ENCODE data around the gene KCNC1. TPM values are rescaled to one million over a fixed set of nuclear protein-coding genes. Genes with fewer than 3 reads are reported as not detected.

The KCNC1 gene
- total RNA-seq, 1 experiment from 2014 or later: 0.37 TPM

GRCh38 chr11:17734986-17735817 is 621 bp downstream of the KCNC1 start:
- in situ Hi-C loops (cut with HindIII; ENCODE audit: low sequenced_read_pairs): loop anchor here (25.0 kb wide), 1 partner anchor 252 kb away; no protein-coding TSS in a partner anchor
- peak; percentile 58 for DNase-seq (ENCODE audit: low spot score)

- peak; percentile 18 for DNase-seq (ENCODE audit: low spot score)
- in situ Hi-C loops (cut with HindIII; ENCODE audit: low sequenced_read_pairs): loop anchor here (25.0 kb wide), 1 partner anchor 251 kb away; no protein-coding TSS in a partner anchor
Measured at GRCh38 chr11:17735818-17736578, 1.4 kb downstream of the KCNC1 start.

- in situ Hi-C loops (cut with HindIII; ENCODE audit: low sequenced_read_pairs): loop anchor here (25.0 kb wide), 1 partner anchor 251 kb away; no protein-coding TSS in a partner anchor
- DNase-seq (ENCODE audit: low spot score): peak; percentile 38
Measured at GRCh38 chr11:17736579-17736893, 2.0 kb downstream of the KCNC1 start.

- in situ Hi-C loops (cut with HindIII; ENCODE audit: low sequenced_read_pairs): loop anchor here (25.0 kb wide), 1 partner anchor 250 kb away; no protein-coding TSS in a partner anchor
- peak; percentile 20 for DNase-seq (ENCODE audit: low spot score)
Measured at GRCh38 chr11:17736930-17737817, 2.6 kb downstream of the KCNC1 start.

GRCh38 chr11:17738151-17738973 is 3.8 kb downstream of the KCNC1 start:
- peak; percentile 25 for DNase-seq (ENCODE audit: low spot score)
- in situ Hi-C loops (cut with HindIII; ENCODE audit: low sequenced_read_pairs): loop anchor here (25.0 kb wide), 1 partner anchor 249 kb away; no protein-coding TSS in a partner anchor

GRCh38 chr11:17739945-17740338 is 5.4 kb downstream of the KCNC1 start:
- DNase-seq (ENCODE audit: low spot score): peak; percentile 48
- in situ Hi-C loops (cut with HindIII; ENCODE audit: low sequenced_read_pairs): loop anchor here (25.0 kb wide), 1 partner anchor 247 kb away; no protein-coding TSS in a partner anchor

GRCh38 chr11:17740649-17741235 is 6.2 kb downstream of the KCNC1 start:
- in situ Hi-C loops (cut with HindIII; ENCODE audit: low sequenced_read_pairs): loop anchor here (25.0 kb wide), 1 partner anchor 247 kb away; no protein-coding TSS in a partner anchor
- DNase-seq (ENCODE audit: low spot score): peak; percentile 45

- in situ Hi-C loops (cut with HindIII; ENCODE audit: low sequenced_read_pairs): loop anchor here (25.0 kb wide), 1 partner anchor 246 kb away; no protein-coding TSS in a partner anchor
- DNase-seq (ENCODE audit: low spot score): peak; percentile 23
Measured at GRCh38 chr11:17741487-17741886, 6.9 kb downstream of the KCNC1 start.

GRCh38 chr11:17742019-17742418 is 7.4 kb downstream of the KCNC1 start:
- in situ Hi-C loops (cut with HindIII; ENCODE audit: low sequenced_read_pairs): loop anchor here (25.0 kb wide), 1 partner anchor 245 kb away; no protein-coding TSS in a partner anchor
- peak; percentile 60 for DNase-seq (ENCODE audit: low spot score)

GRCh38 chr11:17743026-17743807 is 8.6 kb downstream of the KCNC1 start:
- in situ Hi-C loops (cut with HindIII; ENCODE audit: low sequenced_read_pairs): loop anchor here (25.0 kb wide), 1 partner anchor 244 kb away; no protein-coding TSS in a partner anchor
- peak; percentile 35 for DNase-seq (ENCODE audit: low spot score)

- in situ Hi-C loops (cut with HindIII; ENCODE audit: low sequenced_read_pairs): loop anchor here (25.0 kb wide), 1 partner anchor 244 kb away; no protein-coding TSS in a partner anchor
Measured at GRCh38 chr11:17743808-17744119, 9.2 kb downstream of the KCNC1 start.

GRCh38 chr11:17744151-17744940 is 9.8 kb downstream of the KCNC1 start:
- DNase-seq (ENCODE audit: low spot score): peak; percentile 71
- in situ Hi-C loops (cut with HindIII; ENCODE audit: low sequenced_read_pairs): loop anchor here (25.0 kb wide), 1 partner anchor 243 kb away; no protein-coding TSS in a partner anchor

More at GRCh38 chr11:17743808-17744119, 9.2 kb downstream of the KCNC1 start:
- no peak for DNase-seq (ENCODE audit: low spot score)

- DNase-seq (ENCODE audit: low spot score): peak; percentile 47
- in situ Hi-C loops (cut with HindIII; ENCODE audit: low sequenced_read_pairs): loop anchor here (25.0 kb wide), 1 partner anchor 242 kb away; no protein-coding TSS in a partner anchor
Measured at GRCh38 chr11:17745023-17745772, 10.6 kb downstream of the KCNC1 start.

- peak; percentile 13 for DNase-seq (ENCODE audit: low spot score)
- in situ Hi-C loops (cut with HindIII; ENCODE audit: low sequenced_read_pairs): loop anchor here (25.0 kb wide), 1 partner anchor 241 kb away; no protein-coding TSS in a partner anchor
Measured at GRCh38 chr11:17746096-17746495, 11.5 kb downstream of the KCNC1 start.
